Tibial artery (tissue), 4 donors: ENCODE results near the gene DNAJA3.

Experiments used
- DNase-seq, 2 donors: peaks; one replicate each; pipeline ENCODE4 v3.0.0-alpha.2; 2019
- H3K27ac ChIP-seq, 2 donors: fragments of 200-600 bp; sonication (generic) in 1 of 2; 1 replicate in 1 of 2; 2 replicates in 1 of 2; pipeline ENCODE4 v1.5.1; 2018 to 2019; ENCODE audit warnings: mild to moderate bottlenecking in 1 of 2
- H3K27me3 ChIP-seq, 2 donors: fragments of 200-600 bp; sonication (generic) in 1 of 2; one replicate each; pipeline versions ENCODE4 v1.5.1 to v1.6.0; 2016 to 2019
- H3K36me3 ChIP-seq, 3 donors: fragments of 200-600 bp; sonication (generic) in 2 of 3; one replicate each; pipeline ENCODE4 v1.5.1; 2016 to 2019; ENCODE audit warnings: mild to moderate bottlenecking in 2 of 3
- H3K4me1 ChIP-seq, 4 donors: fragments of 200-600 bp; sonication (generic) in 2 of 4; 1 replicate in 3 of 4; 2 replicates in 1 of 4; pipeline ENCODE4 v1.5.1; 2016 to 2019
- H3K4me3 ChIP-seq, 2 donors: fragments of 200-600 bp; sonication (generic) in 1 of 2; 1 replicate in 1 of 2; 2 replicates in 1 of 2; pipeline ENCODE4 v1.5.1; 2018 to 2019; ENCODE audit warnings: mild to moderate bottlenecking in 2 of 2
- H3K9me3 ChIP-seq, 3 donors: fragments of 200-600 bp; sonication (generic) in 1 of 3; one replicate each; pipeline ENCODE4 v1.5.1; 2016 to 2019
- intact Hi-C: fragments of 100-400 bp; cut with DNase I; formaldehyde crosslinking; loops from one replicate; pipeline ENCODE4 v1.15.0; 2023; ENCODE audit warnings: low total_unique reads
- TF ChIP-seq, protein P1 (sequence below), 2 experiments: fragments of 200-600 bp in 1 of 2; fragments of 450-650 bp in 1 of 2; IDR thresholded peaks; one replicate each; pipeline ENCODE4 v1.5.1; 2017 to 2019; ENCODE audit warnings: antibody characterized with exemption in 2 of 2, mild to moderate bottlenecking in 1 of 2, moderate library complexity in 1 of 2

Gene DNAJA3

DNA sequence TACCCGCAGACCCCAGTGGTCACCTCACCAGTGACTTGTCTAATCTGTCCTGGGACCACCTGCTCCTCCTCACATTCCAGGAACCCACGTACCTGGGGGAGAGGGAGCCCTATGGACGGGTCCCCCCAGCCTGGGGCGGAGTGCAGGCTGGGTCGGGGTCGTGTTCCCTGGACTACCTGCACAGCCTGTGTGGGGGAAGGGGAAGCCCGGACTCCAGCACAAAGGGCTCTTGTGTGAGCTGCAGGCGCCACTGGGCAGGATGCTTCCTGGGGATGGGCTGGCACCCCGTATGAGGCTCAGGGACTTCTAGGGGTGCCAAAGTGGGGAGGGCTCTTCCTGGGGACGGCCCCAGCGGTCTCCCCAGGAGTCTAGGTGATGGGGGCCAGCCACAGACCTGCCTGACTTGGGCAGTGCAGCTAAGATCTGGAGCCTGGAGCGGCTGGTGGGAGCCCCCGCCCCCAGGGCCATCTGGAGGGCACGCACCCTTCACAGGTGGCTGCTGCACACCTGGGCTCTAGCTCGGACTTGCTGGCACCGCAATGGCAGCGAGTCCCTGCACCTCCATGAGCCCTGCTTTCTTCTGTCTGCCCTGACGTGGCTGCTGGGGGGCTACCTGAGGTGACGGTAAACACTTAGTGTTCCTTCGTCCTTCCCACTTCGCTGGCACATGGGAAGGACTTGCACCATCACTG lies 46.5 kb upstream of the DNAJA3 start:
- peak overlapping the region in 1 of 2 donors; percentile 17 for H3K4me3 ChIP-seq
- no peak for DNase-seq
- intact Hi-C loops: no loop called here
- peaks cover 15 to 98% (median 95%) of the 10 kb centered on the region in 4 donors for H3K4me1 ChIP-seq
- H3K27me3 ChIP-seq: no peaks in the 10 kb centered on the region
- TF ChIP-seq, protein P1, sequence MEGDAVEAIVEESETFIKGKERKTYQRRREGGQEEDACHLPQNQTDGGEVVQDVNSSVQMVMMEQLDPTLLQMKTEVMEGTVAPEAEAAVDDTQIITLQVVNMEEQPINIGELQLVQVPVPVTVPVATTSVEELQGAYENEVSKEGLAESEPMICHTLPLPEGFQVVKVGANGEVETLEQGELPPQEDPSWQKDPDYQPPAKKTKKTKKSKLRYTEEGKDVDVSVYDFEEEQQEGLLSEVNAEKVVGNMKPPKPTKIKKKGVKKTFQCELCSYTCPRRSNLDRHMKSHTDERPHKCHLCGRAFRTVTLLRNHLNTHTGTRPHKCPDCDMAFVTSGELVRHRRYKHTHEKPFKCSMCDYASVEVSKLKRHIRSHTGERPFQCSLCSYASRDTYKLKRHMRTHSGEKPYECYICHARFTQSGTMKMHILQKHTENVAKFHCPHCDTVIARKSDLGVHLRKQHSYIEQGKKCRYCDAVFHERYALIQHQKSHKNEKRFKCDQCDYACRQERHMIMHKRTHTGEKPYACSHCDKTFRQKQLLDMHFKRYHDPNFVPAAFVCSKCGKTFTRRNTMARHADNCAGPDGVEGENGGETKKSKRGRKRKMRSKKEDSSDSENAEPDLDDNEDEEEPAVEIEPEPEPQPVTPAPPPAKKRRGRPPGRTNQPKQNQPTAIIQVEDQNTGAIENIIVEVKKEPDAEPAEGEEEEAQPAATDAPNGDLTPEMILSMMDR (IDR thresholded peaks at IDR 0.05): no peak
- peaks cover 19 to 45% (median 41%) of the 10 kb centered on the region in 3 donors for H3K36me3 ChIP-seq
- H3K9me3 ChIP-seq: no peaks in the 10 kb centered on the region
- peak overlapping the region; percentile 92 to 93 for H3K27ac ChIP-seq

DNA sequence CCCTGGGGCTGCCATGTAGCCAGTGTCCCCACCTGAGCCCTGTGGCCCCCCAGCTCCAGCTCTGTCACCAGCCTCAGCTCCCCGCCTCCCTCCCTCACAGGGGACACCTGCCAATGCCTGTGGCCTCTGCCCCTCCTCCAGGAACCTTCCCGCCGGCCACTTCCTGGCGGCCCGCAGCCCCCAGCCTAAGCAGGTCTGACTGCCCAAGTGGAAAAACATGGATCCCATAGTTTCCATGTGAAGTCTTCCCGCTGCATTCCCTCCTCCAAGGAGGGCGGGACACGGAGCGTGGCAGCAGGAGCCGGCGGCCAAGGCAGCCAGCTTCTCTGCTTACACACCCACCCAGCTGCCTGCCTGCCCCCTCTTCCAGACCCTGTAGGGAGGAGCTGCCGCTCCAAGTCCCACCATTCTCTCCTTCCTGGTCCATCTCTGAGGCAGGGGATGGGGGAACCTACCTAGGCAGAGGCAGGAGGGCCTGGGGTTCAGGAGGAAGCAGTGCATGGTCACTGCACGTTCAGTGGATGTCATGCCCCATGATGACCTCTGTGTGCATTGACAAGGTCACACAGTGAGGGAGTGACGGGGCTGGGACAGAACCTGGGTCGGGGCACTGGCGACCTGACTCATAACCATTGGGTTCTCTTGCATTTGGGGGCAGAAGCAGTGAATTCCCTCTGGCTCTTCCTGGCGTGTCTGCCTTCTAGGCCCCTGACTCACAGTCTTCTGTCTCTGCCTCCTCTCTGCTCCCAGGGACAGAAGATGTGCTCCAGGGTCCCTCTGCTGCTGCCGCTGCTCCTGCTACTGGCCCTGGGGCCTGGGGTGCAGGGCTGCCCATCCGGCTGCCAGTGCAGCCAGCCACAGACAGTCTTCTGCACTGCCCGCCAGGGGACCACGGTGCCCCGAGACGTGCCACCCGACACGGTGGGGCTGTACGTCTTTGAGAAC lies 45.3 kb upstream of the DNAJA3 start:
- peak in 1 of 2 donors; percentile 84 for DNase-seq
- TF ChIP-seq, protein P1 (IDR thresholded peaks at IDR 0.05): no peak
- no peaks in the 10 kb centered on the region for H3K9me3 ChIP-seq
- peaks cover 19 to 50% (median 50%) of the 10 kb centered on the region in 3 donors for H3K36me3 ChIP-seq
- intact Hi-C loops: no loop called here
- peak overlapping the region; percentile 90 to 93 for H3K27ac ChIP-seq
- H3K4me1 ChIP-seq: peaks cover 21 to 99% (median 97%) of the 10 kb centered on the region in 4 donors
- H3K27me3 ChIP-seq: no peaks in the 10 kb centered on the region
- peak overlapping the region; percentile 5 to 16 for H3K4me3 ChIP-seq

DNA sequence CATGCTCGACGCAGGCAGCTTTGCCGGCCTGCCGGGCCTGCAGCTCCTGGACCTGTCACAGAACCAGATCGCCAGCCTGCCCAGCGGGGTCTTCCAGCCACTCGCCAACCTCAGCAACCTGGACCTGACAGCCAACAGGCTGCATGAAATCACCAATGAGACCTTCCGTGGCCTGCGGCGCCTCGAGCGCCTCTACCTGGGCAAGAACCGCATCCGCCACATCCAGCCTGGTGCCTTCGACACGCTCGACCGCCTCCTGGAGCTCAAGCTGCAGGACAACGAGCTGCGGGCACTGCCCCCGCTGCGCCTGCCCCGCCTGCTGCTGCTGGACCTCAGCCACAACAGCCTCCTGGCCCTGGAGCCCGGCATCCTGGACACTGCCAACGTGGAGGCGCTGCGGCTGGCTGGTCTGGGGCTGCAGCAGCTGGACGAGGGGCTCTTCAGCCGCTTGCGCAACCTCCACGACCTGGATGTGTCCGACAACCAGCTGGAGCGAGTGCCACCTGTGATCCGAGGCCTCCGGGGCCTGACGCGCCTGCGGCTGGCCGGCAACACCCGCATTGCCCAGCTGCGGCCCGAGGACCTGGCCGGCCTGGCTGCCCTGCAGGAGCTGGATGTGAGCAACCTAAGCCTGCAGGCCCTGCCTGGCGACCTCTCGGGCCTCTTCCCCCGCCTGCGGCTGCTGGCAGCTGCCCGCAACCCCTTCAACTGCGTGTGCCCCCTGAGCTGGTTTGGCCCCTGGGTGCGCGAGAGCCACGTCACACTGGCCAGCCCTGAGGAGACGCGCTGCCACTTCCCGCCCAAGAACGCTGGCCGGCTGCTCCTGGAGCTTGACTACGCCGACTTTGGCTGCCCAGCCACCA lies 44.4 kb upstream of the DNAJA3 start:
- Histone ChIP-seq H3K4me1 (peaks cover 21 to 100% (median 98%) of the 10 kb centered on the region in 4 donors), H3K27me3 (no peaks in the 10 kb centered on the region), H3K4me3 (peak overlapping the region; percentile 5 to 16), H3K27ac (peak overlapping the region; percentile 90 to 93), H3K36me3 (peaks cover 19 to 50% (median 50%) of the 10 kb centered on the region in 3 donors), H3K9me3 (no peaks in the 10 kb centered on the region)
- TF ChIP-seq, protein P1 (IDR thresholded peaks at IDR 0.05): no peak
- DNase-seq: peak in 1 of 2 donors; percentile 90
- intact Hi-C loops: no loop called here

DNA sequence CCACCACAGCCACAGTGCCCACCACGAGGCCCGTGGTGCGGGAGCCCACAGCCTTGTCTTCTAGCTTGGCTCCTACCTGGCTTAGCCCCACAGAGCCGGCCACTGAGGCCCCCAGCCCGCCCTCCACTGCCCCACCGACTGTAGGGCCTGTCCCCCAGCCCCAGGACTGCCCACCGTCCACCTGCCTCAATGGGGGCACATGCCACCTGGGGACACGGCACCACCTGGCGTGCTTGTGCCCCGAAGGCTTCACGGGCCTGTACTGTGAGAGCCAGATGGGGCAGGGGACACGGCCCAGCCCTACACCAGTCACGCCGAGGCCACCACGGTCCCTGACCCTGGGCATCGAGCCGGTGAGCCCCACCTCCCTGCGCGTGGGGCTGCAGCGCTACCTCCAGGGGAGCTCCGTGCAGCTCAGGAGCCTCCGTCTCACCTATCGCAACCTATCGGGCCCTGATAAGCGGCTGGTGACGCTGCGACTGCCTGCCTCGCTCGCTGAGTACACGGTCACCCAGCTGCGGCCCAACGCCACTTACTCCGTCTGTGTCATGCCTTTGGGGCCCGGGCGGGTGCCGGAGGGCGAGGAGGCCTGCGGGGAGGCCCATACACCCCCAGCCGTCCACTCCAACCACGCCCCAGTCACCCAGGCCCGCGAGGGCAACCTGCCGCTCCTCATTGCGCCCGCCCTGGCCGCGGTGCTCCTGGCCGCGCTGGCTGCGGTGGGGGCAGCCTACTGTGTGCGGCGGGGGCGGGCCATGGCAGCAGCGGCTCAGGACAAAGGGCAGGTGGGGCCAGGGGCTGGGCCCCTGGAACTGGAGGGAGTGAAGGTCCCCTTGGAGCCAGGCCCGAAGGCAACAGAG lies 43.5 kb upstream of the DNAJA3 start:
- H3K4me3 ChIP-seq: no peak overlapping the region
- peak overlapping the region; percentile 90 to 93 for H3K27ac ChIP-seq
- TF ChIP-seq, protein P1 (IDR thresholded peaks at IDR 0.05): no peak
- peaks cover 19 to 50% (median 50%) of the 10 kb centered on the region in 3 donors for H3K36me3 ChIP-seq
- no peaks in the 10 kb centered on the region for H3K9me3 ChIP-seq
- DNase-seq: peak in 1 of 2 donors; percentile 74
- H3K27me3 ChIP-seq: no peaks in the 10 kb centered on the region
- peaks cover 21 to 100% (median 98%) of the 10 kb centered on the region in 4 donors for H3K4me1 ChIP-seq
- intact Hi-C loops: no loop called here
